H1 (cell line): ENCODE results near the gene MUSTN1. TPM values are rescaled to one million over a fixed set of nuclear protein-coding genes. Genes with fewer than 3 reads are reported as not detected.

Experiments used
- CTCF ChIA-PET: fragments of 300-600 bp; sonication (Branson Sonifier 250); formaldehyde crosslinking; loops from one replicate; lab custom pipeline; 2021; ENCODE audit not compliant: partially characterized antibody; lab: Charles Lee
- POLR2A ChIA-PET: fragments of 300-600 bp; sonication (Branson Sonifier 250); formaldehyde crosslinking; loops from one replicate; lab custom pipeline; 2021; ENCODE audit warnings: inconsistent platforms; ENCODE audit not compliant: partially characterized antibody; lab: Charles Lee
- DNase-seq, 2 experiments: peaks; one replicate each; pipeline versions ENCODE4 v3.0.0 to v3.0.0-alpha.2; 2010 to 2022; ENCODE audit warnings: low spot score in 2 of 2, low read depth in 1 of 2, mixed read lengths in 1 of 2
- FAIRE-seq: peaks from 2 replicates; lab custom pipeline; 2011; peaks lifted over from hg19 to GRCh38; lab: Jason Lieb, UNC
- H2AFZ ChIP-seq: 2 replicates; pipeline ENCODE4 v1.8.1; 2012; ENCODE audit warnings: low read length, inconsistent platforms
- H2AK5ac ChIP-seq: 2 replicates; pipeline ENCODE4 v1.6.1; 2013; ENCODE audit warnings: low read depth, low read length
- H2BK120ac ChIP-seq: replicated peaks from 2 replicates; pipeline ENCODE3; 2013; ENCODE audit warnings: low read depth, low read length, inconsistent platforms
- H2BK12ac ChIP-seq: 2 replicates; pipeline ENCODE4 v1.6.1; 2013; ENCODE audit warnings: low read depth, low read length
- H2BK15ac ChIP-seq: 2 replicates; pipeline ENCODE4 v1.6.1; 2013; ENCODE audit warnings: low read length
- H2BK20ac ChIP-seq: 2 replicates; pipeline ENCODE4 v1.6.1; 2013; ENCODE audit warnings: low read length
- H2BK5ac ChIP-seq: 2 replicates; pipeline ENCODE4 v1.6.1; 2013; ENCODE audit warnings: low read depth, low read length
- H3K14ac ChIP-seq: 2 replicates; pipeline ENCODE4 v1.6.1; 2013; ENCODE audit warnings: inconsistent platforms; ENCODE audit not compliant: insufficient read length
- H3K18ac ChIP-seq: 2 replicates; pipeline ENCODE4 v1.6.1; 2013; ENCODE audit warnings: low read length; ENCODE audit errors: extremely low read depth
- H3K23ac ChIP-seq: 2 replicates; pipeline ENCODE4 v1.6.1; 2013; ENCODE audit warnings: inconsistent platforms; ENCODE audit not compliant: insufficient read length
- H3K23me2 ChIP-seq: 2 replicates; pipeline ENCODE4 v1.6.1; 2013; ENCODE audit warnings: low read depth, low read length
- H3K27ac ChIP-seq: 2 replicates; pipeline ENCODE4 v1.6.1; 2011; ENCODE audit warnings: low read depth, low read length, inconsistent platforms
- H3K27me3 ChIP-seq, 4 experiments: replicated peaks in 1 of 4; 1 replicate in 1 of 4; 2 replicates in 3 of 4; pipeline versions ENCODE4 v1.6.1 to v1.8.1; 2011 to 2013; ENCODE audit warnings: low read length in 3 of 4, mild to moderate bottlenecking in 3 of 4, inconsistent platforms in 2 of 4, mixed read lengths in 2 of 4, moderate library complexity in 1 of 4; ENCODE audit not compliant: control insufficient read depth in 3 of 4, insufficient read depth in 3 of 4; ENCODE audit errors: extremely low read depth in 1 of 4
- H3K36me3 ChIP-seq, 4 experiments: 2 replicates each; pipeline versions ENCODE4 v1.6.1 to v1.8.1; 2011 to 2013; ENCODE audit warnings: mild to moderate bottlenecking in 4 of 4, low read length in 3 of 4, moderate library complexity in 2 of 4, control low read depth in 1 of 4, inconsistent platforms in 1 of 4; ENCODE audit not compliant: insufficient read depth in 4 of 4, control insufficient read depth in 2 of 4
- H3K4ac ChIP-seq: replicated peaks from 2 replicates; pipeline ENCODE3; 2013; ENCODE audit warnings: low read length, low read depth, mixed read lengths, inconsistent platforms; ENCODE audit not compliant: insufficient read length
- H3K4me1 ChIP-seq, 4 experiments: replicated peaks in 1 of 4; 1 replicate in 1 of 4; 2 replicates in 3 of 4; pipeline versions ENCODE4 v1.6.1 to v1.8.1; 2011 to 2013; ENCODE audit warnings: low read length in 3 of 4, inconsistent platforms in 2 of 4, mixed read lengths in 1 of 4; ENCODE audit not compliant: insufficient read depth in 4 of 4, control insufficient read depth in 3 of 4
- H3K4me2 ChIP-seq, 2 experiments: 2 replicates each; pipeline versions ENCODE4 v1.6.1 to v1.8.1; 2011 to 2013; ENCODE audit warnings: low read depth in 2 of 2, low read length in 2 of 2, control low read depth in 1 of 2, inconsistent platforms in 1 of 2, mild to moderate bottlenecking in 1 of 2; ENCODE audit not compliant: insufficient read depth in 1 of 2
- H3K4me3 ChIP-seq, 4 experiments: fragments of 200-600, 300-600 bp in 1 of 4; sonication (generic), shearing (Covaris generic), sonication (Bioruptor Twin) in 1 of 4; 2 replicates each; pipeline versions ENCODE4 v1.5.1 to v1.8.1; 2011 to 2016; ENCODE audit warnings: low read length in 4 of 4, low read depth in 3 of 4, control low read depth in 2 of 4, inconsistent platforms in 2 of 4, mild to moderate bottlenecking in 2 of 4, mixed read lengths in 1 of 4, moderate library complexity in 1 of 4; ENCODE audit not compliant: insufficient read depth in 2 of 4; ENCODE audit errors: extremely low read depth in 1 of 4
- H3K56ac ChIP-seq: replicated peaks from 2 replicates; pipeline ENCODE3; 2013; ENCODE audit warnings: low read depth, mild to moderate bottlenecking, mixed read lengths, low read length, inconsistent platforms; ENCODE audit not compliant: insufficient read length
- H3K79me1 ChIP-seq: 2 replicates; pipeline ENCODE4 v1.6.1; 2013; ENCODE audit warnings: low read depth, low read length, control low read depth
- H3K79me2 ChIP-seq, 2 experiments: 2 replicates each; pipeline versions ENCODE4 v1.6.1 to v1.8.1; 2012 to 2013; ENCODE audit warnings: low read length in 2 of 2, mild to moderate bottlenecking in 2 of 2, inconsistent platforms in 1 of 2; ENCODE audit not compliant: insufficient read depth in 2 of 2, control insufficient read depth in 1 of 2
- H3K9ac ChIP-seq, 4 experiments: replicated peaks in 1 of 4; 1 replicate in 1 of 4; 2 replicates in 3 of 4; pipeline versions ENCODE4 v1.6.1 to v1.8.1; 2011 to 2013; ENCODE audit warnings: low read depth in 3 of 4, low read length in 3 of 4, control low read depth in 2 of 4, mild to moderate bottlenecking in 2 of 4, moderate library complexity in 2 of 4, inconsistent platforms in 1 of 4; ENCODE audit errors: extremely low read depth in 1 of 4
- H3K9me3 ChIP-seq, 2 experiments: 2 replicates each; pipeline versions ENCODE4 v1.6.1 to v1.8.1; 2012 to 2013; ENCODE audit warnings: mild to moderate bottlenecking in 2 of 2, moderate library complexity in 2 of 2, control low read depth in 1 of 2, inconsistent platforms in 1 of 2, low read depth in 1 of 2, low read length in 1 of 2, mixed read lengths in 1 of 2; ENCODE audit not compliant: insufficient read depth in 2 of 2
- H4K20me1 ChIP-seq, 2 experiments: replicated peaks in 1 of 2; 2 replicates each; pipeline versions ENCODE3 to v1.8.1; 2011 to 2013; ENCODE audit warnings: inconsistent platforms in 2 of 2, low read length in 2 of 2, mild to moderate bottlenecking in 1 of 2; ENCODE audit not compliant: insufficient read depth in 2 of 2, control insufficient read depth in 1 of 2
- H4K5ac ChIP-seq: 2 replicates; pipeline ENCODE4 v1.6.1; 2013; ENCODE audit warnings: low read length, low read depth, mixed read lengths, inconsistent platforms; ENCODE audit not compliant: insufficient read length
- H4K8ac ChIP-seq: 2 replicates; pipeline ENCODE4 v1.8.0; 2013; ENCODE audit warnings: mild to moderate bottlenecking, moderate library complexity, low read length, inconsistent platforms; ENCODE audit not compliant: insufficient read depth; ENCODE audit errors: extremely low read depth
- H4K91ac ChIP-seq: replicated peaks from 2 replicates; pipeline ENCODE3; 2013; ENCODE audit warnings: low read length, mixed read lengths, inconsistent platforms; ENCODE audit not compliant: insufficient read length
- ATF2 ChIP-seq: IDR thresholded peaks from 2 replicates; pipeline ENCODE4 v1.6.1; 2012; ENCODE audit warnings: low read length, inconsistent platforms
- CHD1 ChIP-seq: IDR thresholded peaks from 2 replicates; pipeline ENCODE4 v1.6.1; 2012; ENCODE audit warnings: low read depth, low read length, improper control_type of control experiment
- CREB1 ChIP-seq: IDR thresholded peaks from 2 replicates; pipeline ENCODE4 v1.6.1; 2012; ENCODE audit warnings: inconsistent platforms
- NRF1 ChIP-seq: IDR thresholded peaks from 2 replicates; pipeline ENCODE4 v1.6.1; 2011; ENCODE audit warnings: mild to moderate bottlenecking, low read depth, low read length, improper control_type of control experiment
- PHF8 ChIP-seq: fragments of 200-600 bp; sonication (generic); conservative IDR thresholded peaks from 2 replicates; pipeline ENCODE4 v1.7.1; 2012; ENCODE audit warnings: low read depth, mild to moderate bottlenecking, inconsistent platforms, low read length, moderate library complexity
- SAP30 ChIP-seq: fragments of 300-600 bp; sonication (generic); IDR thresholded peaks from 2 replicates; pipeline ENCODE4 v1.7.1; 2012; ENCODE audit warnings: low read length, moderate library complexity, mild to moderate bottlenecking, inconsistent platforms; ENCODE audit not compliant: insufficient read depth, insufficient replicate concordance
- SIN3A ChIP-seq, 2 experiments: IDR thresholded peaks in 1 of 2; conservative IDR thresholded peaks in 1 of 2; 2 replicates each; pipeline ENCODE4 v1.6.1; 2011 to 2012; ENCODE audit warnings: low read length in 2 of 2, improper control_type of control experiment in 1 of 2, low read depth in 1 of 2, mild to moderate bottlenecking in 1 of 2
- SIRT6 ChIP-seq: IDR thresholded peaks from one replicate; pipeline ENCODE4 v1.7.1; 2012; ENCODE audit warnings: low read length, inconsistent platforms
- SP4 ChIP-seq: IDR thresholded peaks from 2 replicates; pipeline ENCODE4 v1.6.1; 2012; ENCODE audit warnings: low read length, inconsistent platforms
- YY1 ChIP-seq: IDR thresholded peaks from 2 replicates; pipeline ENCODE4 v1.6.1; 2011; ENCODE audit warnings: low read depth, mild to moderate bottlenecking, low read length
- ZNF274 ChIP-seq: IDR thresholded peaks from 2 replicates; pipeline ENCODE4 v1.7.0; 2012; ENCODE audit warnings: low read length, borderline replicate concordance; ENCODE audit errors: extremely low read depth
- WGBS, 2 experiments: shearing (Covaris generic) in 1 of 2; methylation state at CpG; one replicate each; pipeline versions ENCODE4 v1.1.6 to v1.1.7; 2013 to 2015; ENCODE audit warnings: low lambda C conversion rate in 2 of 2, mixed read lengths in 2 of 2, inconsistent platforms in 1 of 2, low coverage in 1 of 2, missing lambda C conversion rate in 1 of 2; ENCODE audit not compliant: insufficient replicate concordance in 2 of 2, insufficient coverage in 1 of 2, insufficient read length in 1 of 2; ENCODE audit errors: extremely low coverage in 1 of 2, missing lambda C conversion rate in 1 of 2; 5-methylcytosine and 5-hydroxymethylcytosine counted together
- polyA plus RNA-seq, 7 experiments: library from polyadenylated mRNA; depleted of rRNA in 3 of 7; stranded (reverse) in 5 of 7; unstranded in 2 of 7; fragments of >200 nt in 5 of 7; fragments of 200-250 nt in 2 of 7; gene quantifications; 1 replicate in 5 of 7; 2 replicates in 1 of 7; 4 replicates in 1 of 7; pipeline versions ENCODE4 v1.2.1 to v1.2.3, GENCODE V29; 2011 to 2013; ENCODE audit warnings: missing spikeins in 2 of 7, mixed read lengths in 2 of 7
- total RNA-seq: library from RNA; stranded (reverse); fragmentation: NEBNext Ultra II Directional; extraction: Animal tissue kit (Norgen Biotek cat#: 25700); gene quantifications from 2 replicates; pipeline ENCODE4 v1.2.1, GENCODE V29; 2021

Gene MUSTN1
- total and polyA plus RNA-seq, 2 of the 8 experiments (the other 6 are each of a cell fraction or from before 2014, with no cell fraction given) = 1.1 to 2.4 TPM

GRCh38 chr3:52843108-52843865 lies 8.5 kb upstream of the MUSTN1 start:
- Histone ChIP-seq H2AK5ac (no peak overlapping the region), H2BK15ac (no peak overlapping the region), H4K5ac (no peak overlapping the region), H3K56ac (no peak overlapping the region), H3K23me2 (no peaks in the 10 kb centered on the region), H3K4me2 (no peak overlapping the region), H3K27me3 (no peaks in the 10 kb centered on the region), H2BK120ac (no peak overlapping the region), H2BK20ac (no peak overlapping the region), H3K79me2 (no peaks in the 10 kb centered on the region), H3K4ac (no peak overlapping the region), H3K14ac (no peak overlapping the region), H2BK12ac (no peak overlapping the region), H3K4me1 (no peaks in the 10 kb centered on the region), H4K8ac (no peak overlapping the region), H3K18ac (no peak overlapping the region), H2BK5ac (no peak overlapping the region), H3K9me3 (no peaks in the 10 kb centered on the region), H2AFZ (no peak overlapping the region), H3K27ac (no peak overlapping the region), H4K91ac (no peak overlapping the region), H3K4me3 (no peak overlapping the region), H4K20me1 (peaks cover 1 to 6% of the 10 kb centered on the region in 2 experiments), H3K36me3 (peaks cover 0 to 7% (median 3%) of the 10 kb centered on the region in 4 experiments; a peak in 5 of 8 replicates), H3K23ac (no peak overlapping the region), H3K79me1 (no peaks in the 10 kb centered on the region; the same call in 1 of the 2 replicates), H3K9ac (no peak overlapping the region; a peak in 1 of 7 replicates)
- TF ChIP-seq NRF1 = no peak
- TF ChIP-seq SIRT6 = no peak
- TF ChIP-seq CHD1 = no peak
- no peak for TF ChIP-seq ZNF274
- TF ChIP-seq ATF2 = no peak
- no peak for TF ChIP-seq SP4
- TF ChIP-seq SAP30 = no peak
- TF ChIP-seq CREB1 = no peak
- no peak for TF ChIP-seq PHF8
- TF ChIP-seq YY1 = no peak
- no peak for TF ChIP-seq SIN3A (conservative IDR thresholded peaks at IDR 0.05 in 1 of 2, IDR thresholded peaks at IDR 0.05 in 1 of 2; ENCODE audit: low read depth in 1 of 2, low read length in 2 of 2)
- FAIRE-seq (no peak), DNase-seq (no peak)
- ChIA-PET POLR2A (no interaction called here), CTCF (interaction anchor here (0.6 to 3.6 kb wide), 15 partner anchors 8 to 414 kb away, joined by 3 to 15 read pairs (median 3); no protein-coding TSS in a partner anchor)
- WGBS, 2 experiments = 83% methylated on average over 20 of the region's 20 CpGs; no CpG with 5 or more reads in 1 of the 2 experiments
